ENCODE results near the gene MTRFR.
"Not testable (repeated sequence)": the region's sequence is repeated elsewhere in the genome, so short reads cannot be mapped to it uniquely, and the experiment has no call there.

MTRFR gene

DNA sequence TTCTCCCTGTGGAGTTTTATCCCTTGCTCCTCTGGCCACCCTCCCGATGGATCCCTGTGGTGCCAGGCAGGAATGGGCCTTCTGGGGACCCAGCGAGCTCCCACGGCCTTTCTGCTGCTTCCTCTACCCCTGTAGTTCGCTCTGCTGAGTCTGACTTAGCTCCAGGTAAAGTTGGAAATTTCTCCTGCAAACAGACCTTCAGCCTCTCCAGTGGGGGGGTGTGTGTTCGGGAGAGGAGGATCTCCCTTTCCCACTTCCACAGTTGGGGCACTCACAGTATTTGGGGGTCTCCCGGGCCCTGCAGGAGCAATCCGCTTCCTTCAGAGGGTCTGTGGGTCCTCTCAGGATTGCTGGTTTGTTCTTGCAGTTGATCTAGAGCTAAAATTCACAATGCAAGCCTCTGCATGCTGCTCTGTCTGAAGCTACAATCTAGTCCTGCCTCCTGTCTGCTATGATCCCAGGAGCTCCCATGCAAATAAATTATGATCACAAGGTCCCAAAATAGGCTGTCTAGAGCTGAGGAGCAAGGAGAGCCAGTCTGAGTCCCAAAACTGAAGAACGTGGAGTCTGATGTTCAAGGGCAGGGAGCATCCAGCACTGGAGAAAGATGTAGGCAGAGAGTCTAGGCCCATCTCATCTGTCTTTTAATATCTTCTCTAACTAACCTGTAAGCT is 18.3 kb downstream of the MTRFR start:
- peaks cover 4 to 42% (median 38%) of the 10 kb centered on the region in 3 donors for H3K36me3 ChIP-seq
- intact Hi-C loops (cut with DNase I; ENCODE audit: low total_unique reads): no loop called here
- H3K27ac ChIP-seq: no peak overlapping the region

DNA sequence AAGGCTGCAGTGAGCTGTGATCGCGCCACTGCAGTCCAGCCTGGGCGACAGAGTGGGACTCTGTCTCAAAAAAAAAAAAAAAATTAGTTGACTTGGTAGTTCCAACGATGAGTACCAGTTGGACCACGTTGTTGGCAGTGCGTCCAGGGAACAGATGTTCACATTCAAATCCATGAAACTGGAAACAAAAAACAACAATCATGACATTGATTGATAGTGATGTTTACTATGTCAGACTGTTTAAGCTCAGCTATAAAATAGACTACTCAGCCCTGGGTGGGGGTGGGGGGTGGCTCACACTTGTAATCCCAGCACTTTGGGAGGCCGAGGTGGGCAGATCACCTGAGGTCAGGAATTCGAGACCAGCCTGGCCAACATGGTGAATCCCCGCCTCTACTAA is 19.1 kb downstream of the MTRFR start:
- peaks cover 12 to 50% (median 43%) of the 10 kb centered on the region in 3 donors for H3K36me3 ChIP-seq
- H3K9me3 ChIP-seq; H3K27me3 ChIP-seq; DNase-seq; H3K4me3 ChIP-seq; H3K27ac ChIP-seq; intact Hi-C loops (cut with DNase I; ENCODE audit: low total_unique reads): not testable (repeated sequence)
- H3K4me1 ChIP-seq: peaks cover 0 to 33% (median 19%) of the 10 kb centered on the region in 4 donors

More for the DNA sequence above, 18.3 kb downstream of the MTRFR start:
- Histone ChIP-seq H3K27me3 (no peaks in the 10 kb centered on the region), H3K4me1 (peaks cover 0 to 33% (median 19%) of the 10 kb centered on the region in 4 donors), H3K9me3 (no peaks in the 10 kb centered on the region), H3K4me3 (no peak overlapping the region)
- no peak for DNase-seq
- TF ChIP-seq, protein P1, sequence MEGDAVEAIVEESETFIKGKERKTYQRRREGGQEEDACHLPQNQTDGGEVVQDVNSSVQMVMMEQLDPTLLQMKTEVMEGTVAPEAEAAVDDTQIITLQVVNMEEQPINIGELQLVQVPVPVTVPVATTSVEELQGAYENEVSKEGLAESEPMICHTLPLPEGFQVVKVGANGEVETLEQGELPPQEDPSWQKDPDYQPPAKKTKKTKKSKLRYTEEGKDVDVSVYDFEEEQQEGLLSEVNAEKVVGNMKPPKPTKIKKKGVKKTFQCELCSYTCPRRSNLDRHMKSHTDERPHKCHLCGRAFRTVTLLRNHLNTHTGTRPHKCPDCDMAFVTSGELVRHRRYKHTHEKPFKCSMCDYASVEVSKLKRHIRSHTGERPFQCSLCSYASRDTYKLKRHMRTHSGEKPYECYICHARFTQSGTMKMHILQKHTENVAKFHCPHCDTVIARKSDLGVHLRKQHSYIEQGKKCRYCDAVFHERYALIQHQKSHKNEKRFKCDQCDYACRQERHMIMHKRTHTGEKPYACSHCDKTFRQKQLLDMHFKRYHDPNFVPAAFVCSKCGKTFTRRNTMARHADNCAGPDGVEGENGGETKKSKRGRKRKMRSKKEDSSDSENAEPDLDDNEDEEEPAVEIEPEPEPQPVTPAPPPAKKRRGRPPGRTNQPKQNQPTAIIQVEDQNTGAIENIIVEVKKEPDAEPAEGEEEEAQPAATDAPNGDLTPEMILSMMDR (IDR thresholded peaks at IDR 0.05): no peak

DNA sequence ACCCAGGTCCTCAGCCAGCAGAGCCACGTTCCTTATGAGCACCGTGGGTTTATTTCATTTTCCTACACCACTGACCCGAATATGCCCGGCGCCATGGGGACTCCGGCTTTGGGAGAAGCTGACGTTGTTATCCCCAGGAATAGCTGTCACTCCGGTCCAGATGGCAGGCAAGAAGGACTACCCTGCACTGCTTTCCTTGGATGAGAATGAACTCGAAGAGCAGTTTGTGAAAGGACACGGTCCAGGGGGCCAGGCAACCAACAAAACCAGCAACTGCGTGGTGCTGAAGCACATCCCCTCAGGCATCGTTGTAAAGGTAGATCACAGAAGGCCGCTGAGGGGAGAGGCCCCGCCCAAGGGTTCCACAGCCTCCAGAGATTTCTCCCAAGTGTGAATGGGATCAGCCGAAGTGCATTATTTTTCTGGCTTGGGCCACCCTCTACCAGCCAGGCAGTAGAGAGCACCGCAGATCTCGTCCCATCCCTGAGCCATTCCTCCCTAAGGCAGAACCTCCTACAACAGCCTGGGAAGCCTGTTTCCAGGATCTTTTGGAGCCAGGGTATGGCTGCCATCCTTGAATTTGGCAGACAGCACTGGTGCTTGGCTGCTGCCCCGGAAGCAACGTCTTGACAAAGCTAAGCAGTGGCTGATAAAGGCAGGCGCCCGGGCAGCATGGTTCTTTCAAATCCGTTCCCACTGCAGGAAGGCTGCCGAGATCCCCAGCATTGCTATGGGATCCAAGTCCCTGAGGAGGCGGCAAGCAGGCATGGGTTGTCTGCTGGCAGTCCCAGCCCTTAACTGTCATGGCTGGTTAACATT is 20.6 kb downstream of the MTRFR start:
- Histone ChIP-seq H3K27ac (peak overlapping the region; percentile 39 to 43), H3K4me3 (no peak overlapping the region), H3K9me3 (no peaks in the 10 kb centered on the region), H3K4me1 (peaks cover 0 to 33% (median 19%) of the 10 kb centered on the region in 4 donors), H3K27me3 (no peaks in the 10 kb centered on the region), H3K36me3 (peaks cover 24 to 65% (median 50%) of the 10 kb centered on the region in 3 donors)
- intact Hi-C loops (cut with DNase I; ENCODE audit: low total_unique reads): no loop called here
- TF ChIP-seq, protein P1 (IDR thresholded peaks at IDR 0.05): no peak
- DNase-seq: no peak

DNA sequence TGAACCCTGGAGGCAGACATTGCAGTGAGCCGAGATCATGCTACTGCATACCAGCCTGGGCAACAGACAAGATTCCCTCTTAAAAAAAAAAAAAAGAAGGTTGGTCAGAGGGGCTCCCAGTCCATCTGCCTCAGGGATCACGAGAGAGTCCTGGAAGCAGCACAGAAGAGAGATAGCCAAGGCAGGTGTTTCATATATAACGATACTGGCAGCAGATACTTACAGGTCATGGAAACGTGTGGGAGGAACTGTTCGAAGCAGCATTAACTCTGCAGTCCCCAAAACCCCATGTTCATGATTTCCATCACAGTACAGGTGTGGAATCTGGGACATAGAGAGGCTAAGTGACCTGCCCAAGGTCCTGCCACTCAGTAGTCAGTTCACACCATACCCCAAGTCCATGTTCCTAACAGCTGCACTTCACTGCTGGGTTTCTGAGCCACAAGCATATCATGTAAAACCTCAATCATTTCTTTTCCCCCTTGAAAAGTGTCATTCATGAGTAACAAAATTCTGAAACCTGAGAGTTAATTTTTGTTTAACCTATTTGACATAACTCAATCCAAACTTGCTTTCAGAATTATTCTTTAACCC is 21.7 kb downstream of the MTRFR start:
- H3K27ac ChIP-seq: no peak overlapping the region
- H3K36me3 ChIP-seq: peaks cover 30 to 69% (median 56%) of the 10 kb centered on the region in 3 donors
- DNase-seq: no peak
- intact Hi-C loops (cut with DNase I; ENCODE audit: low total_unique reads): no loop called here
- peaks cover 0 to 33% (median 19%) of the 10 kb centered on the region in 4 donors for H3K4me1 ChIP-seq
- no peak overlapping the region for H3K4me3 ChIP-seq
- H3K9me3 ChIP-seq: no peaks in the 10 kb centered on the region
- H3K27me3 ChIP-seq: no peaks in the 10 kb centered on the region
- TF ChIP-seq, protein P1 (IDR thresholded peaks at IDR 0.05): no peak

DNA sequence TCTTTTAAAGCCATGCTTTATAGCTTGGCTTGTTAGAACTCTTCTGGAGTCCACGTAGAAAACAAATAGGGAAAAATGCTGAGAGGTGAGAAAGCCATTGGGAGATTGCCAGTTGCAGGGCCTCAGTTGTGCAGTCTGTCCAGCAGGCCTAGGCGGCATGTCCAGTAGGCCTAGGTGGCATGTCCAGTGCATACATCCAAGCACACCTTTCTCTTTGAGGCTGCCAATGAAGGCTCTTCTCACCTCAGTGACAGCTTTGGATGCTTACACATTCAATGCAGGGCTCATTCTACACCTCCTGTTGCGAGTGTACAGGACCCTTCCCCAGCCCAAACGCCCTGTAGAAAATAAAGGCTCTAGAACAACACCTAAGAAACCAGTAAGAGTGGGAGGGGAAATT is 25.4 kb downstream of the MTRFR start:
- H3K4me3 ChIP-seq: no peak overlapping the region
- TF ChIP-seq, protein P1 (IDR thresholded peaks at IDR 0.05): no peak
- DNase-seq: no peak
- intact Hi-C loops (cut with DNase I; ENCODE audit: low total_unique reads): no loop called here
- H3K27ac ChIP-seq: no peak overlapping the region
- peaks cover 0 to 10% (median 8%) of the 10 kb centered on the region in 4 donors for H3K4me1 ChIP-seq
- peaks cover 43 to 99% (median 82%) of the 10 kb centered on the region in 3 donors for H3K36me3 ChIP-seq
- no peaks in the 10 kb centered on the region for H3K27me3 ChIP-seq
- H3K9me3 ChIP-seq: no peaks in the 10 kb centered on the region
